H9 (cell line): Measurements from ENCODE around the gene NTPCR. TPM values are rescaled to one million over a fixed set of nuclear protein-coding genes. Genes with fewer than 3 reads are reported as not detected.

Experiments
- DNase-seq: peaks from one replicate; pipeline ENCODE4 v3.0.0-alpha.2; 2017
- H2AFZ ChIP-seq: one replicate; pipeline ENCODE4 v1.6.1; 2013; ENCODE audit warnings: mild to moderate bottlenecking, low read length, control low read depth, moderate library complexity
- H2AK5ac ChIP-seq: 2 replicates; pipeline ENCODE4 v1.6.1; 2013; ENCODE audit warnings: low read length, control low read depth, mixed read lengths; ENCODE audit not compliant: insufficient read length
- H2BK120ac ChIP-seq: one replicate; pipeline ENCODE4 v1.6.1; 2013; ENCODE audit warnings: low read depth, mild to moderate bottlenecking, low read length, control low read depth, inconsistent platforms; ENCODE audit not compliant: poor library complexity, severe bottlenecking
- H2BK12ac ChIP-seq: 2 replicates; pipeline ENCODE4 v1.6.1; 2013; ENCODE audit warnings: low read length, control low read depth, mixed read lengths, low read depth; ENCODE audit not compliant: insufficient read length
- H2BK15ac ChIP-seq: 2 replicates; pipeline ENCODE4 v1.6.1; 2013; ENCODE audit warnings: low read depth, low read length, control low read depth
- H2BK20ac ChIP-seq: one replicate; pipeline ENCODE4 v1.6.1; 2013; ENCODE audit warnings: low read depth, mild to moderate bottlenecking, low read length, control low read depth, inconsistent platforms; ENCODE audit not compliant: poor library complexity, severe bottlenecking
- H2BK5ac ChIP-seq: 2 replicates; pipeline ENCODE4 v1.6.1; 2013; ENCODE audit warnings: low read length, control low read depth, mixed read lengths; ENCODE audit not compliant: insufficient read length
- H3K14ac ChIP-seq: 2 replicates; pipeline ENCODE4 v1.6.1; 2013; ENCODE audit warnings: low read length, control low read depth; ENCODE audit not compliant: insufficient read depth
- H3K18ac ChIP-seq: 2 replicates; pipeline ENCODE4 v1.6.1; 2013; ENCODE audit warnings: low read depth, mild to moderate bottlenecking, mixed read lengths, low read length, control low read depth; ENCODE audit not compliant: insufficient read length
- H3K23ac ChIP-seq: 2 replicates; pipeline ENCODE4 v1.6.1; 2013; ENCODE audit warnings: low read length, control low read depth, mixed read lengths, low read depth; ENCODE audit not compliant: insufficient read length
- H3K23me2 ChIP-seq: 2 replicates; pipeline ENCODE4 v1.6.1; 2013; ENCODE audit warnings: low read depth, mild to moderate bottlenecking, mixed read lengths, low read length, control low read depth; ENCODE audit not compliant: insufficient read length, poor library complexity, severe bottlenecking
- H3K27ac ChIP-seq: 2 replicates; pipeline ENCODE4 v1.5.1; 2013; ENCODE audit warnings: low read length, control low read depth, mixed read lengths, low read depth; ENCODE audit not compliant: insufficient read length
- H3K27me3 ChIP-seq: 2 replicates; pipeline ENCODE4 v1.6.1; 2013; ENCODE audit warnings: low read length, control low read depth, inconsistent platforms; ENCODE audit not compliant: insufficient read depth
- H3K4ac ChIP-seq: 2 replicates; pipeline ENCODE4 v1.6.1; 2013; ENCODE audit warnings: low read depth, mild to moderate bottlenecking, control low read depth, inconsistent platforms, low read length, moderate library complexity
- H3K4me1 ChIP-seq: 2 replicates; pipeline ENCODE4 v1.6.1; 2013; ENCODE audit warnings: low read length, control low read depth, inconsistent platforms; ENCODE audit not compliant: insufficient read depth
- H3K4me2 ChIP-seq: 2 replicates; pipeline ENCODE4 v1.6.1; 2013; ENCODE audit warnings: low read length, control low read depth, mixed read lengths; ENCODE audit not compliant: insufficient read length, insufficient read depth
- H3K56ac ChIP-seq: 2 replicates; pipeline ENCODE4 v1.6.1; 2013; ENCODE audit warnings: low read depth, mild to moderate bottlenecking, mixed read lengths, low read length, control low read depth; ENCODE audit not compliant: insufficient read length
- H3K79me1 ChIP-seq: 2 replicates; pipeline ENCODE4 v1.6.1; 2013; ENCODE audit warnings: low read depth, mild to moderate bottlenecking, moderate library complexity, low read length, control low read depth, inconsistent platforms; ENCODE audit not compliant: insufficient read depth, poor library complexity, severe bottlenecking
- H3K79me2 ChIP-seq: 2 replicates; pipeline ENCODE4 v1.6.1; 2013; ENCODE audit warnings: low read length, control low read depth, inconsistent platforms; ENCODE audit not compliant: insufficient read depth
- H3K9ac ChIP-seq: 2 replicates; pipeline ENCODE4 v1.6.1; 2013; ENCODE audit warnings: low read length, control low read depth, mixed read lengths; ENCODE audit not compliant: insufficient read length; ENCODE audit errors: extremely low read depth
- H3K9me3 ChIP-seq: one replicate; pipeline ENCODE4 v1.6.1; 2013; ENCODE audit warnings: low read depth, low read length, inconsistent platforms; ENCODE audit not compliant: control insufficient read depth
- H3T11ph ChIP-seq: one replicate; pipeline ENCODE4 v1.6.1; 2013; ENCODE audit warnings: mild to moderate bottlenecking, low read length, control low read depth, inconsistent platforms
- H4K20me1 ChIP-seq: one replicate; pipeline ENCODE4 v1.6.1; 2013; ENCODE audit not compliant: control insufficient read depth, insufficient read length, insufficient read depth
- H4K5ac ChIP-seq: 2 replicates; pipeline ENCODE4 v1.6.1; 2013; ENCODE audit warnings: low read depth, mild to moderate bottlenecking, mixed read lengths, low read length, control low read depth; ENCODE audit not compliant: insufficient read length
- H4K8ac ChIP-seq: replicated peaks from 2 replicates; pipeline ENCODE4 v1.6.1; 2013; ENCODE audit warnings: low read length, control low read depth, mixed read lengths, low read depth; ENCODE audit not compliant: insufficient read length
- H4K91ac ChIP-seq: 2 replicates; pipeline ENCODE4 v1.6.1; 2013; ENCODE audit warnings: low read depth, mild to moderate bottlenecking, moderate library complexity, mixed read lengths, low read length, control low read depth; ENCODE audit not compliant: insufficient read length
- H3K27ac Mint-ChIP-seq, 3 experiments: 2 replicates in 2 of 3; 3 replicates in 1 of 3; pipeline ENCODE4 v1.8.0; 2020 to 2021; ENCODE audit warnings: mixed read lengths in 3 of 3, mild to moderate bottlenecking in 1 of 3, moderate library complexity in 1 of 3
- H3K27me3 Mint-ChIP-seq: 2 replicates; pipeline ENCODE4 v1.8.0; 2021; ENCODE audit warnings: low read depth, mild to moderate bottlenecking, moderate library complexity, mixed read lengths
- H3K36me3 Mint-ChIP-seq, 3 experiments: 2 replicates in 2 of 3; 3 replicates in 1 of 3; pipeline ENCODE4 v1.8.0; 2020 to 2021; ENCODE audit warnings: low read depth in 3 of 3, mixed read lengths in 3 of 3; ENCODE audit not compliant: insufficient read depth in 1 of 3
- H3K4me1 Mint-ChIP-seq, 2 experiments: 2 replicates each; pipeline ENCODE4 v1.8.0; 2020; ENCODE audit warnings: mixed read lengths in 2 of 2
- H3K4me3 Mint-ChIP-seq, 2 experiments: 2 replicates in 1 of 2; 3 replicates in 1 of 2; pipeline ENCODE4 v1.8.0; 2020 to 2021; ENCODE audit warnings: mild to moderate bottlenecking in 2 of 2, mixed read lengths in 2 of 2, moderate library complexity in 1 of 2
- H3K9me3 Mint-ChIP-seq, 2 experiments: 2 replicates in 1 of 2; 3 replicates in 1 of 2; pipeline ENCODE4 v1.8.0; 2020; ENCODE audit warnings: mild to moderate bottlenecking in 2 of 2, mixed read lengths in 2 of 2, moderate library complexity in 1 of 2
- CTCF ChIP-seq: fragments of 200-600 bp; sonication (generic); conservative IDR thresholded peaks from 3 replicates; pipeline ENCODE4 v1.8.0; 2021; ENCODE audit warnings: antibody characterized with exemption, mild to moderate bottlenecking
- WGBS: extraction: QIAGEN DNeasy Blood & Tissue Kit; methylation state at CpG from one replicate; pipeline ENCODE4 v1.1.7; 2013; ENCODE audit warnings: missing lambda C conversion rate, low lambda C conversion rate, mixed read lengths; ENCODE audit not compliant: insufficient read length; ENCODE audit errors: extremely low coverage; 5-methylcytosine and 5-hydroxymethylcytosine counted together
- total RNA-seq: library from RNA; stranded (reverse); gene quantifications from 2 replicates; pipeline ENCODE4 v1.2.1, GENCODE V29; 2021

Gene NTPCR
- total RNA-seq, 1 experiment from 2014 or later, result 87.4 TPM

GRCh38 chr1:232924874-232925273, 25.5 kb upstream of the NTPCR start:
- Histone ChIP-seq H4K20me1 (no peaks in the 10 kb centered on the region), H3T11ph (no peak overlapping the region), H3K9me3 (no peaks in the 10 kb centered on the region), H3K4me2 (no peak overlapping the region), H3K14ac (no peak overlapping the region), H2BK120ac (no peak overlapping the region), H2BK12ac (no peak overlapping the region), H4K8ac (no peak overlapping the region), H3K79me1 (no peaks in the 10 kb centered on the region), H4K5ac (no peak overlapping the region), H4K91ac (no peak overlapping the region), H2BK20ac (no peak overlapping the region), H3K27ac (no peak overlapping the region), H3K56ac (no peak overlapping the region), H3K18ac (no peak overlapping the region), H3K4ac (no peak overlapping the region), H3K27me3 (no peaks in the 10 kb centered on the region), H2AK5ac (no peak overlapping the region), H3K4me1 (no peaks in the 10 kb centered on the region), H3K23me2 (no peaks in the 10 kb centered on the region), H2BK5ac (no peak overlapping the region), H3K23ac (no peak overlapping the region), H2BK15ac (no peak overlapping the region), H3K79me2 (no peaks in the 10 kb centered on the region), H3K9ac (no peak overlapping the region), H2AFZ (no peak overlapping the region)
- no peak for TF ChIP-seq CTCF
- H3K27ac Mint-ChIP-seq, result no peak overlapping the region
- H3K9me3 Mint-ChIP-seq, result peaks cover 7 to 11% of the 10 kb centered on the region in 2 experiments
- no peak for DNase-seq
- H3K4me3 Mint-ChIP-seq, result no peak overlapping the region
- H3K4me1 Mint-ChIP-seq, result no peaks in the 10 kb centered on the region
- peaks cover 5% of the 10 kb centered on the region for H3K27me3 Mint-ChIP-seq
- WGBS, result no CpG with 5 or more reads among the region's 3 CpGs
- H3K36me3 Mint-ChIP-seq, result peaks cover 0 to 6% (median 3%) of the 10 kb centered on the region in 3 experiments; a peak in 3 of 7 replicates
